ENCODE measurements around the gene GALNTL6. TPM values are rescaled to one million over a fixed set of nuclear protein-coding genes. Genes with fewer than 3 reads are reported as not detected.
"Not testable (repeated sequence)": the region's sequence is repeated elsewhere in the genome, so short reads cannot be mapped to it uniquely, and the experiment has no call there.

Gene GALNTL6
- total RNA-seq, 1 donor, result under 0.01 TPM

GRCh38 chr4:172962564-172963353 lies 1149.6 kb downstream of the GALNTL6 start:
- no peak for DNase-seq (ENCODE audit: low read depth in 2 of 3, low spot score in 2 of 3)

- DNase-seq (ENCODE audit: low read depth in 2 of 3, low spot score in 2 of 3), result no peak
These were observed 1150.5 kb downstream of the GALNTL6 start for GRCh38 chr4:172963498-172964294.

GRCh38 chr4:172970189-172970588 lies 1157.0 kb downstream of the GALNTL6 start:
- DNase-seq (ENCODE audit: low read depth in 2 of 3, low spot score in 2 of 3), result not testable (repeated sequence)

- DNase-seq (ENCODE audit: low read depth in 2 of 3, low spot score in 2 of 3), result no peak
These were observed 1161.4 kb downstream of the GALNTL6 start for GRCh38 chr4:172974586-172974985.

GRCh38 chr4:172975651-172976229 lies 1162.5 kb downstream of the GALNTL6 start:
- no peak for DNase-seq (ENCODE audit: low read depth in 2 of 3, low spot score in 2 of 3)

- not testable (repeated sequence) for DNase-seq (ENCODE audit: low read depth in 2 of 3, low spot score in 2 of 3)
These were observed 1164.4 kb downstream of the GALNTL6 start for GRCh38 chr4:172977491-172978041.

- no peak for DNase-seq (ENCODE audit: low read depth in 2 of 3, low spot score in 2 of 3)
These were observed 1165.6 kb downstream of the GALNTL6 start for GRCh38 chr4:172978848-172979247.

GRCh38 chr4:172979332-172979731 lies 1166.1 kb downstream of the GALNTL6 start:
- no peak for DNase-seq (ENCODE audit: low read depth in 2 of 3, low spot score in 2 of 3)

GRCh38 chr4:172980219-172980618 lies 1167.0 kb downstream of the GALNTL6 start:
- DNase-seq (ENCODE audit: low read depth in 2 of 3, low spot score in 2 of 3), result no peak

- DNase-seq (ENCODE audit: low read depth in 2 of 3, low spot score in 2 of 3), result no peak
These were observed 1169.0 kb downstream of the GALNTL6 start for GRCh38 chr4:172982151-172982590.

GRCh38 chr4:172983014-172983413 lies 1169.8 kb downstream of the GALNTL6 start:
- no peak for DNase-seq (ENCODE audit: low read depth in 2 of 3, low spot score in 2 of 3)

GRCh38 chr4:172983631-172984030 lies 1170.4 kb downstream of the GALNTL6 start:
- DNase-seq (ENCODE audit: low read depth in 2 of 3, low spot score in 2 of 3), result no peak

- DNase-seq (ENCODE audit: low read depth in 2 of 3, low spot score in 2 of 3), result no peak
These were observed 1172.3 kb downstream of the GALNTL6 start for GRCh38 chr4:172985552-172985951.

- DNase-seq (ENCODE audit: low read depth in 2 of 3, low spot score in 2 of 3), result no peak
These were observed 1172.9 kb downstream of the GALNTL6 start for GRCh38 chr4:172986114-172986513.

- DNase-seq (ENCODE audit: low read depth in 2 of 3, low spot score in 2 of 3), result no peak
These were observed 1177.0 kb downstream of the GALNTL6 start for GRCh38 chr4:172989984-172990820.

- DNase-seq (ENCODE audit: low read depth in 2 of 3, low spot score in 2 of 3), result no peak
These were observed 1179.6 kb downstream of the GALNTL6 start for GRCh38 chr4:172992648-172993378.

- no peak for DNase-seq (ENCODE audit: low read depth in 2 of 3, low spot score in 2 of 3)
These were observed 1182.0 kb downstream of the GALNTL6 start for GRCh38 chr4:172995161-172995560.

- no peak for DNase-seq (ENCODE audit: low read depth in 2 of 3, low spot score in 2 of 3)
These were observed 1182.5 kb downstream of the GALNTL6 start for GRCh38 chr4:172995704-172996103.

GRCh38 chr4:172996571-172997216 lies 1183.5 kb downstream of the GALNTL6 start:
- no peak for DNase-seq (ENCODE audit: low read depth in 2 of 3, low spot score in 2 of 3)

Data from hematopoietic multipotent progenitor cell (in vitro differentiated cells).